Stimulated activated CD4-positive, alpha-beta T cell treated with anti-CD3 and anti-CD28 coated beads, Interleukin-1b, Interleukin-23, amount 100 ng/mL, for 1 hour (primary cell): ENCODE results near the gene SETD5.

Source experiments
- DNase-seq, 2 donors: peaks; one replicate each; pipeline ENCODE4 v3.0.0-alpha.2; 2020; ENCODE audit warnings: low read depth in 2 of 2

SETD5 gene

DNA sequence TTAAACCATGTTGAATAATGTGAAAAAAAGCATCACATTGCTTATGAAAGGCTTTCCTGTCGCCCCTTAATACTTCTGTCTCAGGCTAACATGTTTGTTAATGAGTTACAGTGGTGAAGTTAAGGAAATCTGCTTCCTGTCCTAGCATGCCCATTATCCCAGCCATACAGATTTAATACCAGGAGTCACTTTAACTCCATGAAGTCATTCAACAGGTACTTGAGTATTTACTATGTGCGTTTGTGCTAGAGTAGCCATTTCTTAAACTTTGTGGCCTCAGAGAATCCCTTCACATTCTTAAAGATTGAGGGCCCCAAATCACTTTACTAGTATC is 10.1 kb upstream of the SETD5 start:
- DNase-seq, result no peak

DNA sequence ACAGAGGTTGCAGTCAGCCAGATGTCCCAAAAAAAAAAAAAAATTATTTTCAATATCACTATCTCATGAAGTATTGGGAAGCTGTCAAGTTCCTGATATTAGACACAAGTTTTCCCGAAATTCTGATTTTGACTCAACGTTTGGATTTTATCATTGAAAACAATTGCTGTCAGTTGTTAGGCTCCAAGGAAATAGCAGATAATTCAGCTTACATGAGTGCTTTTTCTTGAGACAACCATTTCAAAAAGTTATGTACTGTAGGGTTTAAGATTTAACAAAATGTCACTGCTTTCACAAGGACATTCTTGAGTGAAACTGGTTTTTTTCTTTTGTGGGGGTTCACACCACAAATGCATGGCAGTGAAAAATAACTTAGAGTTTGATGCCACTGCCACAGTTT is 9.3 kb upstream of the SETD5 start:
- DNase-seq, result no peak

DNA sequence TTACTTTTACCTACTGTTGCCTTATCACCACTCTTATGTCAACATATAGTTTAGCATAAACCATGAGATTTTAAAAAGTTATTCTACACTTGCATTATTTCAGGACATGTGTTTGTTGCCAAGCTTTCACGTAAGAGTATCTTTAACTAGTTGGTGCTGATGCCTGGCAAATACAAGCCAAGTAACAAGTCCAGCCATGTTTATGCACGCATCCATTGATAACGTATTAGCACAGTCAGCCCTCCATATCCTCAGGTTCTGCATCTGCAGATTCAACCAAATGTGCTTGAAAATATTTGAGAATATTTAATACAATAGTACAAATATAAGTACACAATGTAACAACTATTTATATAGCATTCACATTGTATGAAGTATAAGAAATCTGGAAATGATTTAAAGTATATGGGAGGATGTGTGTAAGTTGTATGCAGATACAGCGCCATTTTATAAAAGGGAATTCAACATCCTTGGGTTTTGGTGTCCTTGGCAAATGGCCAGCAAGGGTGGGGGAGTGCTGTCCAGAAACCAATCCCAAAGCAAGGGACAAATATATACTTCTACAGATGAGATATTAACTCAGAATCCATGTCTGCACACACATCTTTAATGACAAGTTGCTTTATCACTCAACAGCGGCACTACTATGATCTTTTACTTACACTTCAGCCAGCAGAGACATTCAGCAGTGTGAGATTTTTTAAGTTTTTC is 8.7 kb upstream of the SETD5 start:
- no peak for DNase-seq

DNA sequence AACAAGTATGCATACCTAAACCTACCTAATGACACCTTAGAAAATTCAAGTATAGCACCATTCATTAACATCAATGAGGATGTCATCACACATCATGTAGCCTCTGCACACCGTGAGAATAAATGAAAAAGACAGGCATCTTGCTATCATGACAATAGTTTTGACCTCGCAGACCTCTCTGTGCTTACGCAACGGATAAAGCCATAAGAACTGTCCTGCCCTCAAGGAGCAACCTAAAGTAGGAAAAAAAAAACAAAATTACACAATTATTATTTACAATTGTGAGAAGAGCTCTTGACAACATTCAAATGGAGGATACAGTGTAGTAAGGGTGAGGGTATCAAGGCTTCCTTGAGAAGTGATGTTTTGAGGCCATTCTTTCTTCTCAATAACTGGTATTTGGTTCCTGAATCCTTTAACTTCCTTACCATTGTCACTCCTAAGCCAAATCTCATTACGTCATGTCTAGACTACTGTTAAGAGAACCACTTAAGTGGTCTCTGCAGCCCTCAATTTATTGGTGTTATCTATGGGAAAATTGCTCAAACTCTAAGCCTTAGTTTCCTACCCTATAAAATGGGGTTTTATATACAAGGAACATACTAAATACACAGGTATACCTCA is 7.0 kb upstream of the SETD5 start:
- no peak for DNase-seq

DNA sequence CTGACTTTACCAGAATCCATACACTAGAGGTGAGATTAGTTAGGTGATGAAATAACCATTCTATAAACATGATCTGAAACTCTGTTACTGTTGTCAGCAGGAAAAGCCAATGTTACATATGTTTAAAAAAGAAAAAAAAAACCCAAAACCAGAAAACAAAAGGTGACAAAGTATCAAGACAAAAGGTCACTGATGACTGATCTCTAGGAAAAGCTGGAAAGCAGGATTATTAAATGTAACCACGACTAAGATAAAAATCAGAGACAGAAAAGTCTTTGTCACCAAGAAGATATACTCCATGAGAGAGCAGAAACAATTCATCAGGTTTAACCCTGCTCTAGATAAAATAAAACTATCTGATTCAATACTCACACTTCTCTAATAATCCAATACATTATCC is 5.4 kb upstream of the SETD5 start:
- no peak for DNase-seq

DNA sequence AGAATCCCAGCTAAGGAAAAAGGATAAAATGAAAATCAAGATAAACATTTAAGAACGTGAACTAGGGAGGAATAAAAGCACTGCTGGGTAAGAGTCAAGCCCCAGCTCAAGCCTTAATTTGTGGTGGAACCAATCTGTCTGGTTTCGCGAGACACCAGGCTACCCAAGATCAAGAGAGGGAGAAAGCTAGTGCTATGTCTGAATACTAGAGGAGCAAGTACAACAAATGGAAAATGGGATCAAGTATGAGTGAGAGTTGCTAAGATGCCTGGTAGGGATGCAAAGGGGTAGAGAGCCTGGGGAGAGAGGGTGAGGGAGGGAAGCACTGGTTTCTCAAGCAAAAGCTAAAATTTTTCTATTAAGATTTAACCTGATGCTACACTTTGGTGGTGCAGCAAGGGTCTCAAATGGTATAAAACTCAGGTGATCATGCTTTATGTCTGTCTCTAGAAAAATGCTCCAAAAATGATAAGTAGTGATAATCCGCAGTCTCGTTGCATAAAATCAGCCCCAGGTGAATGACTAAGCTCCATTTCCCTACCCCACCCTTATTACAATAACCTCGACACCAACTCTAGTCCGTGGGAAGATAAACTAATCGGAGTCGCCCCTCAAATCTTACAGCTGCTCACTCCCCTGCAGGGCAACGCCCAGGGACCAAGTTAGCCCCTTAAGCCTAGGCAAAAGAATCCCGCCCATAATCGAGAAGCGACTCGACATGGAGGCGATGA is 1.7 kb upstream of the SETD5 start:
- DNase-seq, result no peak

DNA sequence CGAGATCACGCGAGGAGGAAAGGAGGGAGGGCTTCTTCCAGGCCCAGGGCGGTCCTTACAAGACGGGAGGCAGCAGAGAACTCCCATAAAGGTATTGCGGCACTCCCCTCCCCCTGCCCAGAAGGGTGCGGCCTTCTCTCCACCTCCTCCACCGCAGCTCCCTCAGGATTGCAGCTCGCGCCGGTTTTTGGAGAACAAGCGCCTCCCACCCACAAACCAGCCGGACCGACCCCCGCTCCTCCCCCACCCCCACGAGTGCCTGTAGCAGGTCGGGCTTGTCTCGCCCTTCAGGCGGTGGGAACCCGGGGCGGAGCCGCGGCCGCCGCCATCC is 1.1 kb upstream of the SETD5 start:
- DNase-seq, result peak; percentile 36 to 48

DNA sequence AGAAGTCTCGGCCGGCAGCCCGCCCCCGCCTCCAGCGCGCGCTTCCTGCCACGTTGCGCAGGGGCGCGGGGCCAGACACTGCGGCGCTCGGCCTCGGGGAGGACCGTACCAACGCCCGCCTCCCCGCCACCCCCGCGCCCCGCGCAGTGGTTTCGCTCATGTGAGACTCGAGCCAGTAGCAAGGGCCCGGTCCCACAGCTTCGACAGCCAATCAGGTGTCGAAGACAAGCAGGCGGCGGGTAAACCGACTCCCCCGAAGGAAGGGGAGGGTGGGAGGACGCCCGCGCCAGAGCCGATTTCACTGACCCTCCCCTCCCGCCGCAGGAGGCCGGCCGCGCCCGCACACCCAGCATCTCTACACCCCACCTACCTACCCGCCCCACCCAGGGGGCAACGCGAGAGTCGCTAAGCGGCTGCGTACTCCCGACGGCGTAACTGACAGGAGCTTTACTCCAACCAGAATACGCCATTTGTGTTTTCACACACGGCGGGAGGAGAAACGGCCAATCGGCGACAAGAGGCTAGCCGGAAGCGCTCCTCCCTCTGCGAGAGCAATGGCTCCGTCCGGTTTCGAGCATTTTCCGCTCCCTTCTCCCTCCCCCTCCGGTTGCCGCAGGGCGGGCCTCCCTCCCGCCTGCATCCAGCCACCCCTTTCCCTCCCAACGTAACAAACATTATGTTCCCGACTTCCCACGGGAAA is 633 bp upstream of the SETD5 start:
- DNase-seq, result peak; percentile 96 to 98

DNA sequence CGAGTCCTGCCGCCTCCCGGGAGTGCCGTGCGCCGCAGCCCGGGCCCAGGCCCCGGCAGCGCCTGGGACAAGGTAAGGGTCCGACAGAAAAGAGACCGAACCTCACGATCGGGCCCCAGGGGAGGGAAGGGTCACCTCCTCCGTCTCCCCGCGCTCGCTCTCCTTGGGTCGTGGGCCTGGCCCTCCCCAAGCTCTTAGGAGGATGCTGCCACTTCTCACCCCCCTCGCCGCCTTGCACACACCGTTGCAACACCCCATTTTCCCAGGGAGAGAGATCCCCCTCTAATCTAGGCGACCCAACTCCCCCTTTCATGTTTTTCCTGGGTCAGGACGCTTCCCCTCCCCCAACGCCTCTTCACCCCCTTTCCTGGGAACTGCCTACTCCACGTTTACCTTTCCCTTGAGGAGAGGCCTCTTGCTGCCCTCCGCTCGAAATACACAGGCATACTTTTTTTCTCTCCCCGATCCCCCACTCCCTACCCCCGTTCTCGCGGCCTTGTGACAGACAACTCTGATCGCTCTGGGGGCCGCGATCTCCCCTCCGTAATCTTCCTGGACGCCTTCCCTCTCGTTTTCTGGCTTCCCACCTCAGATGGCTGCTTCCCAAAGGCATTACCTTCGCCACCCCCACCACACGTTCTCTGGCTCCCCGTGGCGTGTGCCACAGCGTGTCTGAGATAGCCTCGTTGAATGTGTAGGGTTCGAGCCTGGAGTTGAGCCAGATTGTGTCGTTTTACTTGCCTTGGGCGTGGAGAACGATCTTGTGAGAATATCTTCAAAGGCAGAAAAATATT is 688 bp downstream of the SETD5 start:
- DNase-seq, result no peak

DNA sequence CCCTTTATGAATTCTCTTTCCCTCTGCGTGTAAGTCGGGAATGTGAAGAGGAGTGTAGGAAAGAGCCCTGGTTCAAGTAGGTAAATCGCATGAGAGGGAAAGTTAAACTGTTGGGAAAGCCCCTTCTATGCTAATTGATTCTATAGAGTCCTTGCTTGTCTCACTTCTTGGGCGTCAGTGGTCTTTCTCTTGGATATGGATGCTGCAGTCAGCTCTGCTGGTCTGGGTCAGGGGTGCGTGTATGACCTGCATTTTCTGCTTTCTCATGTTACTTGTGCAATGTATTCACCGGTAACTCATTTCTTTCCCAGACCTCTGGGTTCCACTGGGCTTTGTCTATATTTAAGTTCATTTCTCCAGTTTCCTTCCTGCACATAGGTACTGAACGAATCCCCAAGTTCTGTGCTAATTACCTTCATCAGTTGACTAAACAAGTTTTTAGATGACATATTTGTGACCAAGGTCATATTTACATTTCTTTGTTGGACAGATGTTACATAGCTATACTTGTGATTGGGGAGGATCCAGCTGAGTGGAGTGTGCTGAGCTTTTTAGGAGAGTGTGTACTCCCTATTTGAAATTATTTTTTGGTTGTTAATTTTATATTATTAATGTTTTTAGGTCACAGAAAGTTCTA is 1.4 kb downstream of the SETD5 start:
- DNase-seq, result no peak

DNA sequence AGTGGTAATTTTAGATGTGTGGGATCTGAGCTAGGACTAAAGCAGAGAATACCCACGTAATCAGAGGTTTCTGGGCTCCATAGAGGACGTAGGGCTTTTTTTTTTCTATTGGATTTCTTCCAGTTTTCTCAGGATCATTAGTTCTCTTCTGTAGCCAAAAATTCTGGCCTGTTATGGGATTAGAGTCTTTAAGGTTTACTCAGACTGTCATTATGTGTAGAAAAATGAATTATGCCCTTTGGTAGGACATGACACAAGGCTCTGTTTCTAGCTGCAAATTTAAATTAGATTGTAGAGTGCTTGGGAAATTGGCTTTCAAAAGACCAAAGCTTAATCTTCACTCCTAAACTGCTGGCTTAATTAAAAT is 1.9 kb downstream of the SETD5 start:
- no peak for DNase-seq

DNA sequence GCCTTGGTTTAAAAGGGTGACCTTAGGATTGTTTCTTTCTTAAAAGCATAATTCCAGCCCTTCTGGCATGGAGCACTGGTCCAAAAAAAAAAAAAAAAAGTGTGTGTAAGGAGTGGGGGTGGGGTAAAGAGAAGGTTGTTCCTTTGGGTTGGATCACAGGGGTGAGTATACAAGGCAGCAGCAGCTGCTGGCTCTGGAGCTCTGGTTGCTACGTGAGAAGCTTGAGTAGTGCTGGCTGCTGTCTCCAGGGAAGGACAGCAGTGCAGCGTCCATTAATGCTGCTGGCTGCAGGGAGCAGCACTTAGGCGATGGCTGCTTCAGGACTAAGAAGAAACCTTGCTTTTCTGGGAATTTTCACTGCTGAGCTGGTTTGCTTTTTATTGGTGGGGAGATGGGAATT is 2.3 kb downstream of the SETD5 start:
- DNase-seq, result no peak

DNA sequence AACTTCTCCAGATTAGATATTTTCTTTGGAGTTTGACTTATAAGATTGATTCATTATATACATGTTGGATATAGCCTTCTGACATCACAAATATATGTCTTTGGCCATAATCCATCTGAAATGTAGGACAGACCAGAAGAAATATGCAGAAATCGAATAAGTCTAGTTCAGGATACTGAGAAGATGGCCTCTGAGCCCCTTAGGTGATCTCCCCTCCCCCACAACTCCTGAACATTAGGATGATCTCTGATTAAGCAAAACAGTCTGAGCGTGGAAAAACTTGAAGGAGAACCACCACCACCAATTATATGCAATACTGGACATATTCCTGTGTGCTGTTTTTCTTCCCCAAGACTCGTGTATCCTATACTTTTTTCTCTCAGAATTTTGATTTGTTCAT is 3.2 kb downstream of the SETD5 start:
- DNase-seq, result no peak

DNA sequence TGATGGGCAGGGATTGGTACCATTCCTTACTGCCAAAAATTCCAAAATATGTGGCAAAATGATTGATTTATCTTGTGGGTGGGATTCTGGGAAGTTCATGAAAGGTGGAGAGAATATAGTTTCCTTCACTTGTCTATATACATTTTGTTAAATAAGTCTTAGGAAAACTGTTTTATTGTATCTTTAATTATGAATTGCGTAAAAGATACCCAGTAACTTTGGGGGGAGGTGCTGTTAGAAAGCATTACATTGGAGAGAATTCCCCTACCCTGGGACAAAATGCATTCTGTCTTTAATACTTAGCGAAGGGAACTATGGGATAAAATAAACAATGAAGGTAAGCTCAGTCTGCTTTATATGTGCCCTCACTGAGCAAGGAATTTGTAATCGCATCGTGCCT is 4.6 kb downstream of the SETD5 start:
- DNase-seq, result no peak

DNA sequence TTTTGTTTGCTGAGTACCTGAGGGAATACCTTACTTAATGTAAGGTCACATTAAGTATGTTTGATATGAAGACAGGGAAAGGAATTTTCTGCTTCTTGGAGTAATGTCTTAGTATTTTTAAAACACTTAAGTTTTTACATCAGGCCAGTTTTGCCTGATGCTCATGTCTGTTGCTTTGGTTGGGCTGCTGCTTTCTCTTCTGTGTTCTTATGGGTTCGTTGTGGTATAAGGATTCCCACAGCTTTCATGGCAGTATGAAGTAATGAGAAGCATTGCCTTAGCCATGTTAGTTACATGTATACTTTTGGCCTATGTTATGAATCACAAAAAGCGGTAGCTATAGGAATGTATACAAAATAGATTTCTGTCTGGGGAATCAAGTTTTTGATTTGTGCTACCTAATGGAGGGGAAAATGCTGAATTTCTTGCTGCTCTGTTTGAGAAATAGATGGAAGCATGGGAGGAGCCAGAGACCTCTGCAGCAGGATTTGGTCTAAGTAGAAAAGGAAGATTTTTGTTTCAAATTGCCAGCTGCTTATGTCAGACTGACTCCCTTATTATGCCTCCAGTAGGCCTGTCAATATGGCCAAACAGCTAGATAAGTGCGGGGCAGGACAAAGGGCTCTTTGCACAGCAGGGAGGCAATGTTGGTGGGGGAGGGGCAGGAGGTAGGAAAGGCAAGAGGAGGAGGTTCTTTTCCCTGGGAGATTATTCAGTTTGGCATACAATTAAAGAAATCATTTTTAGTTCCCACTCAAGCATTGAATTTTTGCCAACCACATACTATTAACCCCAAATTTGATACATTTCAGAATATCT is 5.2 kb downstream of the SETD5 start:
- DNase-seq, result no peak

DNA sequence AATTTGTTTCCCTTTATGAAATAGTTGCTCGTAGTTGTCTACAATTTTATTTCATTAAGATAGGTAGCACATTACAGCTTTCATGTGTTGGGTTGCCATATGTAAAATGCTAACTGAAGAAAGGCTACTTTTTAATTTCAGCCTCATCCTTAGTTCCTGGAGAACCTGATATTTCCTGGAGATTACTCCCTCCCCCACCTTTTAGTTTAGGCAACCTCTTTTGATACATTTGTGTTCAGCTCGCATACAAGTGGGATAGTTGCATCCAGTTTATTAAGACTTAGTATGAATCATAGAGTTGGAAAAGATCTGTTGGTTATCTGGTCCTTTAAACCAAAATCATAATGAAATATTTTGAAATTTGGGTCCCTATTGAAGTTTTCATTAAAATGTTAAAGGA is 6.0 kb downstream of the SETD5 start:
- no peak for DNase-seq

DNA sequence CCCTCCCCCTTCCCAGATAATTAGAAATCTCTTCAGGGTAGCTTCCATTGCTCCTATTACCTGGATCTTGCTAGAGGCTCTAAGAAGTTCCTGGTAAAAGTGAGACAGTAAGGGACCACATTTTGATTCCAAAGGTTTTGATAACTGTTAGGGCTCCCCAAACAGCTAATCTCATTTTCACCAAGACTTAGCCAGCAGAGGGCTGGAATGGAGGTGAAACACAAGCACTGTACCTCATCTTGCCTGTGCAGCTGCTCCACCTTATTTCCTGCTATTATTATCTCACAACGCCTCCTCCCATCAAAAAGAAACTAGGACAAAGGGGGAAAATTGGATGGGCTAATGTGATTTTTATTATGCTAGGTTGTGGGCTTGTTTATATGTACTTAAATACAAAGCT is 7.3 kb downstream of the SETD5 start:
- DNase-seq, result no peak

DNA sequence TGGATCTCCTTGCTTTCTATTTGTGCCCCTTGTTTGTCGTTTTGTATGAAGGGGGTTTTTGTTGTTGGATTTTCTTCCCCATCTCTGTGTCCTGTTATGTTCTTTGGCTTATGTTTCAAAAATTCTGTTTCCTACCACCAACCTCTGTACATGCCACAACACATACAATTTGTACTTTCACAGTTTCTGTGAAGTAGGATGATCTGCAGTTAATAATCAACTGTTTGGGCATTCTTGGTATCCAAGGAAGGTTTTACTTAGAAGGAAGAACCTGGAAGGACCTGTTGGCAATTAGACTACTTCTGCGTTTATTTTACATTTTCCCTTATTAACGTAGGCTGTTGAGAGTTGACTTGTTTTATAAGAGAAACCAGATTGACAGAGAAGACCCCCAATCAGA is 8.3 kb downstream of the SETD5 start:
- DNase-seq, result no peak

DNA sequence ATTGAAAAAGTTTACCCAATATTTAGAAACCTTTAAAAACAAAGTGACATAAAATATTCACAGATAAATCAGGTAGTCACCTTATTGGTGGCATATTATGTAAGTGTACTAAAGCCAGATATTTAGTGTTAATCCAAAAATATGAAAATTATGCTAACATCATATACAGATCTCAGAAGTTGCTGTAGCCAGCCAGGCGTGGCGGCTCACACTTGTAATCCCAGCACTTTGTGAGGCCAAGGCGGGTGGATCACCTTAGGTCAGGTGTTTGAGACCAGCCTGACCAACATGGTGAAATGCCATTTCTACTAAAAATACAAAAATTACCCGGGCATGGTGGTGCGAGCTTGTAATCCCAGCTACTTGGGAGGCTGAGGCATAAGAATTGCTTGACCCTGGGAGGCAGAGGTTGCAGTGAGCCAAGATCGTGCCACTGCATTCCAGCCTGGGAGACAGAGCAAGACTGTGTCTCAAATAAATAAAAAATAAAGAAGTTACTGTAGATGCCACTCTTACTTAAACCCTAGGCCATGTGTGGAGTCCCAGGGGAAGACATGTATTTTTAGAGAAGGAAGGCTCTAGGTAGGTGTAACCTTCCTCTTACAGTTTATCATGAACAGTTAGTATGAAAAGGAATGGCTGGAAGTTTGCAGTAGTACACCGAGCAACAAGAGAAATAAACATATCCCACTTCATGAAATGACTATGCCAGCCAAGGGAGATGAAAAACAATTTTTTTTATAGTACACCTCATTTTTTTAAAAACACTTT is 9.6 kb downstream of the SETD5 start:
- DNase-seq, result no peak

DNA sequence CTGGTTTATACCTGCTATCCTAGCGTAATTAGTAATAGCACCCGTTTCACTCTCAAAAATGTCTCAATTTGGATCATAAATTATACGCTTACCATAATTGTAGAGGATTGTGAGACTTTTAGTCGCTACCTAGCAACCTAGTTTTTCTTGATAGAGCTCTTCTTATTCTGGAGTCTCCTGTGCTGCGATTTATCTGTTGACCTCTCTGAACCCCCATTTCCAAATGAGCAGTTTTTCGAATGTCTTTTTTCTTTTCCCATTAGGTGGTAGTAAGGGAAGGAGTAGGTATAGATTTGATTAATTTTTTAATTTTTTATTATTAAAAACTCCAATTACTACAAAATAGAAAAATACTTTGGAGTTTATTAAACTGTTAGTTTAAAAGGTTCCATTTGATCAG is 10.6 kb downstream of the SETD5 start:
- no peak for DNase-seq
